HG03175 (cell line): Measurements from ENCODE around the gene LEO1.
"Not testable (repeated sequence)": the region's sequence is repeated elsewhere in the genome, so short reads cannot be mapped to it uniquely, and the experiment has no call there.

Experiments
- ATAC-seq: cut with Tn5 transposase; IDR thresholded peaks from one replicate; pipeline ENCODE4 v1.9.1; 2021; ENCODE audit warnings: mild to moderate bottlenecking, moderate library complexity; ENCODE audit not compliant: unreplicated experiment

The LEO1 gene

GRCh38 chr15:52004806-52005205 lies 33.2 kb upstream of the LEO1 start:
- ATAC-seq = no peak

GRCh38 chr15:52003710-52004109 lies 32.1 kb upstream of the LEO1 start:
- ATAC-seq = no peak

- not testable (repeated sequence) for ATAC-seq
These were observed 31.5 kb upstream of the LEO1 start for GRCh38 chr15:52003089-52003488.

- ATAC-seq = no peak
These were observed 30.8 kb upstream of the LEO1 start for GRCh38 chr15:52002351-52002750.

GRCh38 chr15:51992953-51993352 lies 21.4 kb upstream of the LEO1 start:
- no peak for ATAC-seq

- ATAC-seq = no peak
These were observed 19.6 kb upstream of the LEO1 start for GRCh38 chr15:51991141-51991540.

- no peak for ATAC-seq
These were observed 11.2 kb upstream of the LEO1 start for GRCh38 chr15:51982770-51983103.

GRCh38 chr15:51982013-51982769 lies 10.6 kb upstream of the LEO1 start:
- peak; percentile 96 for ATAC-seq

- no peak for ATAC-seq
These were observed 2.2 kb upstream of the LEO1 start for GRCh38 chr15:51973775-51974174.

- no peak for ATAC-seq
These were observed 1.6 kb upstream of the LEO1 start for GRCh38 chr15:51973220-51973619.

- peak; percentile 5 for ATAC-seq
These were observed 575 bp downstream of the LEO1 start for GRCh38 chr15:51971032-51971374.

GRCh38 chr15:51970132-51970817 lies 1.3 kb downstream of the LEO1 start:
- ATAC-seq = no peak

- no peak for ATAC-seq
These were observed 1.9 kb downstream of the LEO1 start for GRCh38 chr15:51969728-51970127.

GRCh38 chr15:51967583-51967982 lies 4.0 kb downstream of the LEO1 start:
- ATAC-seq = no peak

GRCh38 chr15:51966192-51966591 lies 5.4 kb downstream of the LEO1 start:
- ATAC-seq = no peak

- no peak for ATAC-seq
These were observed 5.9 kb downstream of the LEO1 start for GRCh38 chr15:51965691-51966090.

GRCh38 chr15:51955504-51955903 lies 16.1 kb downstream of the LEO1 start:
- ATAC-seq = no peak

- ATAC-seq = no peak
These were observed 18.8 kb downstream of the LEO1 start for GRCh38 chr15:51952805-51953204.

GRCh38 chr15:51947124-51947523 lies 24.5 kb downstream of the LEO1 start:
- no peak for ATAC-seq

GRCh38 chr15:51939216-51939615 lies 32.4 kb downstream of the LEO1 start:
- ATAC-seq = no peak

- ATAC-seq = no peak
These were observed 33.3 kb downstream of the LEO1 start for GRCh38 chr15:51938286-51938685.

GRCh38 chr15:51936105-51936478 lies 35.5 kb downstream of the LEO1 start:
- no peak for ATAC-seq
